Purkinje cell (primary cell): ENCODE data around the gene AMACR. TPM values are rescaled to one million over a fixed set of nuclear protein-coding genes. Genes with fewer than 3 reads are reported as not detected.

Experiments used
- polyA plus RNA-seq: library from polyadenylated mRNA; unstranded; fragments of >200 nt; fragmentation: Nextera tagmentation; gene quantifications from 2 replicates; pipeline ENCODE4 v1.2.1, GENCODE V29; 2014

Gene AMACR
- 47.7 and 67.5 TPM in 2 replicates for polyA plus RNA-seq

DNA sequence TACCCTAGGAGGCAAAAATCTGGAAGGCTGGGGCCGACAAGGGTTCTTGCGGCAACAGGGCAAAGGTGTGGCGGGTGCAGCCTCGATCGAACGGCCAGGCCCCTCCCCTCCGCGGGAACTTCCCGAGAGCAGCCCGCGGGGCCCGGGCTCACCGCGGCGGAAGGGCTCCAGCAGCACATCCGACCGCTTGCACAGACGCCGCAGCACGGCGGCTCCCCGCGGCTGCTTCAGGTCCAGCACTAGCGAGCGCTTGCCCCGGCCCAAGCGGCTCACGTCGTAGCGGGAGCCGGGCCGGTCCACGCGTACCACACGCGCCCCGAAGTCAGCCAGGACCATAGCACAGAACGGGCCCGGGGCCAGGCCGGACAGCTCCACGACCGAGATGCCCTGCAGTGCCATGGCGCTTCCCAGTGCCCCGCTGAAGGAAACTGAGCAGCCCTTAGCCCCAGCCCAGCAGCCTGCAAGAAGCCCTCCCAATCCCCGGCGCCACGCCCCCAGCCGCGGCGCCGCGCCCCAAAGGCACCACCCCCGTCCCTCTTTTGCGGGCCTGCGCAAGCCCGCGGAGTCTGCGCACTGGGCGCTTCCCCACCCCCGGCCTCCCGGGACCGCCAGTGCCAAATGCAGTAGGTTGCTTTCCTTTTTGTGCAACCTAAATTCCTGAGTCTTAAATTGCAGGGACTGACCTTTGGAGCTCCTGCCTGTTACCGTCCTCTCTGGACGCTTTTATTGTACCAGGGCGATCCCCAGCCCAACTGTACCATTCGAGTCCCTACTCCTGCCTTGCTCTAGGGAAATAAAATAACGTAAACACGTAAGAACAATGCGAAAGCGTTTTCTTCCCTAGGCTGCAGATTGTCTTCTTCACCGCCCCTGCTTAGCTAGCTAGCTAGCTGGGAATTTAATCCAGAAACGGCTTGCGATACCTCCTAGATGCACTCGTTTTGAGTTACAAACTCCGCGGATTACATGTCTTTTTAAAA lies at the start of gene AMACR:
Gene AMACR, minus strand, starts transcription at position 430 of the 980 bp plus-strand sequence. Its CDS starts 31 bp downstream, at position 399.

GRCh38 chr5:34043099-34043876 lies 35.4 kb upstream of the AMACR start, which contains the start of gene C1QTNF3:
C1QTNF3 (minus strand) TSS chr5:34043213; CDS start chr5:34043125, 88 bp downstream.

GRCh38 chr5:33984671-33985124 lies 23.2 kb downstream of the AMACR start, which contains the start of gene SLC45A2:
SLC45A2 (minus strand) TSS chr5:33984693; CDS start chr5:33984583, 110 bp downstream.

GRCh38 chr5:33936381-33937016 lies 71.4 kb downstream of the AMACR start, which contains the start of gene RXFP3:
RXFP3 (plus strand) TSS chr5:33936386; CDS start chr5:33936741, 355 bp downstream.

Other genes starting within 250 kb of the AMACR start
- gene ADAMTS12, start 116.1 kb downstream of the AMACR start, polyA plus RNA-seq = not detected in 2 replicates
- not detected in 2 replicates for gene RXFP3, start 71.7 kb downstream of the AMACR start, polyA plus RNA-seq
- 1.8 TPM in 1 of 2 replicates, not detected in the other for gene SLC45A2, start 23.4 kb downstream of the AMACR start, polyA plus RNA-seq
- 24.7 and 26.2 TPM in 2 replicates for gene C1QTNF3, start 35.2 kb upstream of the AMACR start, polyA plus RNA-seq